ENCODE results near the gene NOVA1. TPM values are rescaled to one million over a fixed set of nuclear protein-coding genes. Genes with fewer than 3 reads are reported as not detected.

NOVA1 gene
- polyA plus RNA-seq, 3 donors, result 0.01 TPM; not detected in 2

GRCh38 chr14:26611259-26611658 lies 13.4 kb upstream of the NOVA1 start:
- no peak for TF ChIP-seq CTCF (IDR thresholded peaks at IDR 0.05)
- Mint-ChIP-seq H3K4me1 (no peaks in the 10 kb centered on the region), H3K36me3 (no peaks in the 10 kb centered on the region), H3K27me3 (ENCODE audit: low read depth in 3 of 3) (no peaks in the 10 kb centered on the region), H3K9me3 (peaks cover 0 to 5% (median 0%) of the 10 kb centered on the region in 7 donors), H3K27ac (no peak overlapping the region), H3K4me3 (no peak overlapping the region)
- H2AFZ ChIP-seq (ENCODE audit: insufficient read depth, low read depth, low read length, poor library complexity, severe bottlenecking), result no peak overlapping the region
- H3K36me3 ChIP-seq (replicated peaks in 1 of 2; ENCODE audit: control insufficient read depth in 1 of 2, insufficient read depth in 2 of 2, low read length in 2 of 2), result no peaks in the 10 kb centered on the region
- H3K27ac ChIP-seq (ENCODE audit: low read depth in 1 of 2, low read length in 2 of 2), result no peak overlapping the region
- DNase-seq, result no peak
- intact Hi-C loops (cut with micrococcal nuclease), result no loop called here
- no peak overlapping the region for H3K4me2 ChIP-seq (replicated peaks; ENCODE audit: extremely low read depth, low read length, poor library complexity, severe bottlenecking)
- H3K79me2 ChIP-seq (ENCODE audit: insufficient read depth, low read length), result no peaks in the 10 kb centered on the region
- no peak overlapping the region for H3K9ac ChIP-seq (ENCODE audit: insufficient read depth, low read length, poor library complexity, severe bottlenecking)
- no peaks in the 10 kb centered on the region for H3K27me3 ChIP-seq (ENCODE audit: control insufficient read depth in 2 of 2, insufficient read depth in 2 of 2, low read length in 2 of 2)
- H3K9me3 ChIP-seq (replicated peaks in 1 of 2; ENCODE audit: control insufficient read depth in 1 of 2, insufficient read depth in 1 of 2, low read length in 2 of 2), result peaks cover 0 to 10% of the 10 kb centered on the region in 2 donors
- no peaks in the 10 kb centered on the region for H4K20me1 ChIP-seq (ENCODE audit: insufficient read depth, low read length)
- no peaks in the 10 kb centered on the region for H3K4me1 ChIP-seq (ENCODE audit: control insufficient read depth in 1 of 2, insufficient read depth in 2 of 2, low read length in 2 of 2)
- no peak overlapping the region for H3K4me3 ChIP-seq (replicated peaks in 1 of 3; ENCODE audit: low read depth in 2 of 3, low read length in 3 of 3)

- H3K9me3 Mint-ChIP-seq, result no peaks in the 10 kb centered on the region
- no peak for TF ChIP-seq CTCF (IDR thresholded peaks at IDR 0.05)
- H3K36me3 ChIP-seq (replicated peaks in 1 of 2; ENCODE audit: control insufficient read depth in 1 of 2, insufficient read depth in 2 of 2, low read length in 2 of 2), result no peaks in the 10 kb centered on the region
Measured at GRCh38 chr14:26606729-26607312, 9.0 kb upstream of the NOVA1 start.

More at GRCh38 chr14:26606729-26607312, 9.0 kb upstream of the NOVA1 start:
- H3K27me3 Mint-ChIP-seq (ENCODE audit: low read depth in 3 of 3), result no peaks in the 10 kb centered on the region
- no peaks in the 10 kb centered on the region for H3K9me3 ChIP-seq (replicated peaks in 1 of 2; ENCODE audit: control insufficient read depth in 1 of 2, insufficient read depth in 1 of 2, low read length in 2 of 2)
- no peaks in the 10 kb centered on the region for H3K36me3 Mint-ChIP-seq
- no peak for DNase-seq
- no peaks in the 10 kb centered on the region for H3K27me3 ChIP-seq (ENCODE audit: control insufficient read depth in 2 of 2, insufficient read depth in 2 of 2, low read length in 2 of 2)
- no peak overlapping the region for H3K4me2 ChIP-seq (replicated peaks; ENCODE audit: extremely low read depth, low read length, poor library complexity, severe bottlenecking)
- WGBS (ENCODE audit: insufficient coverage), result no CpG with 5 or more reads among the region's 3 CpGs
- no peaks in the 10 kb centered on the region for H3K4me1 Mint-ChIP-seq
- H3K27ac ChIP-seq (ENCODE audit: low read depth in 1 of 2, low read length in 2 of 2), result no peak overlapping the region
- H2AFZ ChIP-seq (ENCODE audit: insufficient read depth, low read depth, low read length, poor library complexity, severe bottlenecking), result no peak overlapping the region
- no peaks in the 10 kb centered on the region for H3K79me2 ChIP-seq (ENCODE audit: insufficient read depth, low read length)
- H3K4me1 ChIP-seq (ENCODE audit: control insufficient read depth in 1 of 2, insufficient read depth in 2 of 2, low read length in 2 of 2), result no peaks in the 10 kb centered on the region
- no peak overlapping the region for H3K9ac ChIP-seq (ENCODE audit: insufficient read depth, low read length, poor library complexity, severe bottlenecking)
- H3K4me3 ChIP-seq (replicated peaks in 1 of 3; ENCODE audit: low read depth in 2 of 3, low read length in 3 of 3), result no peak overlapping the region
- no peak overlapping the region for H3K4me3 Mint-ChIP-seq
- H4K20me1 ChIP-seq (ENCODE audit: insufficient read depth, low read length), result no peaks in the 10 kb centered on the region
- no peak overlapping the region for H3K27ac Mint-ChIP-seq
- intact Hi-C loops (cut with micrococcal nuclease), result no loop called here

Measured in CD14-positive monocyte (primary cell).